K562 (cell line): ENCODE measurements around the gene FXYD4. TPM values are rescaled to one million over a fixed set of nuclear protein-coding genes. Genes with fewer than 3 reads are reported as not detected.
A peak's percentile ranks its signal among the peaks of the same experiment; 100 is the strongest.

Source experiments
- ASH1L ChIP-seq: fragments of 450-650 bp; IDR thresholded peaks from 2 replicates; pipeline ENCODE4 v1.6.1; 2018; ENCODE audit warnings: borderline replicate concordance, mild to moderate bottlenecking, low read depth; ENCODE audit not compliant: partially characterized antibody
- E4F1 ChIP-seq: fragments of 250-450 bp; sonication (Bioruptor Pico); IDR thresholded peaks from 2 replicates; pipeline ENCODE4 v1.5.0; 2021; ENCODE audit warnings: mild to moderate bottlenecking, borderline replicate concordance
- ELF2 ChIP-seq: fragments of 250-450 bp; sonication (Bioruptor Pico); IDR thresholded peaks from 2 replicates; pipeline ENCODE4 v1.5.0; 2021; ENCODE audit warnings: mild to moderate bottlenecking
- GTF2E2 ChIP-seq: fragments of 200-800 bp; sonication (Bioruptor generic); IDR thresholded peaks from 2 replicates; pipeline ENCODE4 v1.6.1; 2016; ENCODE audit warnings: missing genetic modification characterization, missing compliant biosample characterization
- HES1 ChIP-seq: fragments of 450-650 bp; IDR thresholded peaks from 2 replicates; pipeline ENCODE4 v1.6.1; 2016; ENCODE audit warnings: low read depth, mild to moderate bottlenecking, moderate library complexity
- ID3 ChIP-seq, 2 experiments: fragments of 250-450 bp in 1 of 2; fragments of 450-650 bp in 1 of 2; sonication (Bioruptor Pico) in 1 of 2; IDR thresholded peaks; 2 replicates each; pipeline versions ENCODE4 v1.6.1 to v1.8.0; 2016 to 2021; ENCODE audit warnings: mild to moderate bottlenecking in 2 of 2, moderate library complexity in 2 of 2, missing compliant biosample characterization in 1 of 2, missing genetic modification characterization in 1 of 2
- MEIS2 ChIP-seq: fragments of 450-650 bp; IDR thresholded peaks from 2 replicates; pipeline ENCODE4 v1.6.1; 2014; ENCODE audit warnings: mild to moderate bottlenecking; ENCODE audit not compliant: partially characterized antibody
- MYNN ChIP-seq, 2 experiments: sonication (generic); formaldehyde crosslinking in 1 of 2; IDR thresholded peaks; 2 replicates each; pipeline versions ENCODE4 v1.5.0 to v1.6.1; 2016 to 2020; ENCODE audit warnings: antibody characterized with exemption in 1 of 2, missing genetic modification reagents in 1 of 2
- PTRF ChIP-seq: fragments of 450-650 bp; IDR thresholded peaks from 2 replicates; pipeline ENCODE4 v1.6.1; 2016; ENCODE audit warnings: mild to moderate bottlenecking, missing genetic modification characterization, missing compliant biosample characterization
- PYGO2 ChIP-seq: fragments of 450-650 bp; IDR thresholded peaks from 2 replicates; pipeline ENCODE4 v1.6.1; 2016; ENCODE audit warnings: mild to moderate bottlenecking, missing genetic modification characterization, moderate library complexity, missing compliant biosample characterization
- SMAD3 ChIP-seq: fragments of 450-650 bp; formaldehyde crosslinking; conservative IDR thresholded peaks from 2 replicates; pipeline ENCODE4 v1.4.0; 2020; ENCODE audit warnings: mild to moderate bottlenecking
- SP2 ChIP-seq: IDR thresholded peaks from 2 replicates; pipeline ENCODE4 v1.6.1; 2011; ENCODE audit warnings: mild to moderate bottlenecking, low read depth, low read length, moderate library complexity; ENCODE audit not compliant: poor library complexity, severe bottlenecking; ENCODE audit errors: extremely low read depth
- STAG1 ChIP-seq: sonication (generic); formaldehyde crosslinking; IDR thresholded peaks from 2 replicates; pipeline ENCODE4 v1.5.0; 2020; ENCODE audit warnings: missing genetic modification reagents, borderline replicate concordance
- STAT5B ChIP-seq: fragments of 250-450 bp; sonication (Bioruptor Pico); IDR thresholded peaks from 2 replicates; pipeline ENCODE4 v1.8.0; 2021; ENCODE audit warnings: mild to moderate bottlenecking, inconsistent platforms
- ZNF143 ChIP-seq: sonication (generic); formaldehyde crosslinking; IDR thresholded peaks from 2 replicates; pipeline ENCODE4 v1.9.0; 2022; ENCODE audit warnings: mild to moderate bottlenecking, missing genetic modification reagents
- ZNF408 ChIP-seq: fragments of 250-450 bp; sonication (Bioruptor Pico); IDR thresholded peaks from 2 replicates; pipeline ENCODE4 v1.4.0; 2020; ENCODE audit warnings: low read depth, mild to moderate bottlenecking, moderate library complexity
- polyA plus RNA-seq, 8 experiments: library from polyadenylated mRNA; depleted of rRNA in 4 of 8; stranded (reverse) in 5 of 8; unstranded in 3 of 8; fragments of >200 nt; fragmentation: Nextera tagmentation in 2 of 8; fragmentation: Illumina TruSeq in 1 of 8; extraction: Ambion mirVana in 2 of 8; extraction: Trizol in 1 of 8; gene quantifications; 2 replicates each; pipeline versions ENCODE4 v1.2.1 to v1.2.3, GENCODE V29; 2011 to 2014; ENCODE audit warnings: inconsistent platforms in 1 of 8, missing spikeins in 1 of 8
- total RNA-seq, 7 experiments: library from RNA; depleted of rRNA in 6 of 7; stranded (reverse); fragments of >200 nt in 6 of 7; fragmentation: Illumina TruSeq in 2 of 7; extraction: Trizol in 2 of 7; gene quantifications; 2 replicates each; pipeline versions ENCODE4 v1.2.1 to v1.2.3, GENCODE V29; 2011 to 2021; ENCODE audit warnings: low replicate concordance in 1 of 7
- TF ChIP-seq, protein P1 (sequence below): sonication (generic); formaldehyde crosslinking; IDR thresholded peaks from 2 replicates; pipeline ENCODE4 v1.8.0; 2023; ENCODE audit warnings: mild to moderate bottlenecking, missing genetic modification reagents
- TF ChIP-seq, protein P2 (sequence below), 3 experiments: IDR thresholded peaks in 2 of 3; conservative IDR thresholded peaks in 1 of 3; 2 replicates each; pipeline ENCODE4 v1.5.1; 2011 to 2012; ENCODE audit warnings: low read length in 3 of 3, mild to moderate bottlenecking in 3 of 3, control low read depth in 2 of 3, improper control_type of control experiment in 1 of 3, inconsistent platforms in 1 of 3, low read depth in 1 of 3, mixed read lengths in 1 of 3, moderate library complexity in 1 of 3; ENCODE audit not compliant: insufficient read depth in 2 of 3

Gene FXYD4
- total and polyA plus RNA-seq, 9 of the 15 experiments (the other 6 are each of a cell fraction or from before 2014, with no cell fraction given): not detected

DNA sequence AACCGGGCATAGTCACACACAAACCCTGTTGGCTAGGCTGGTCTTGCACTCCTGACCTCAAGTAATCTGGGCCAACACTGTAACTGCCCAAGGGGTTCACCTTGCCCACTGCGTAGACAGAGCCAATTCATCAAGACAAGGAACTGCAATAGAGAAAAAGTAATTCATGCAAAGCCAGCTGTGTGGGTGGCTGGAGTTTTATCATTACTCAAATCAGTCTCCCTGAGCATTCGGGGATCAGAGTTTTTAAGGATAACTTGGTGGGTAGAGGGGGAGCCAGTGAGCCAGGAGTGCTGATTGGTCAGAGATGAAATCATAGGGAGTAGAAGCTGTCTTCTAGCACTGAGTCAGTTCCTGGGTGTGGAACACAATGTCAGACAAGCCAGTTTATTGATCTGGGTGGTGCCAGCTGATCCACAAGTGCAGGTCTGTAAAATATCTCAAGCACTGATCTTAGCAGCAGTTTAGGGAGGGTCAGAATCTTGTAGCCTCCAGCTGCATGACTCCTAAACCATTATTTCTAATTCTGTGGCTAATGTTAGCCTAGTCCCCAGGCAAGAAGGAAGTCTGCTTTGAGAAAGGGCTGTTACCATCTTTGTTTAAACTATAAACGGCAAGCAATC lies 15.6 kb upstream of the FXYD4 start (continued):
- no peak for TF ChIP-seq E4F1
- no peak for TF ChIP-seq ZNF143 (CRISPR knock-in tag)
- TF ChIP-seq STAT5B (CRISPR knock-in tag): no peak
- no peak for TF ChIP-seq MYNN (IDR thresholded peaks at IDR 0.05)
- TF ChIP-seq MYNN (CRISPR knock-in tag; IDR thresholded peaks at IDR 0.05): no peak
- peak; percentile 26 for TF ChIP-seq MEIS2
- no peak for TF ChIP-seq HES1
- TF ChIP-seq SMAD3 (CRISPR knock-in tag): no peak
- TF ChIP-seq, protein P1, sequence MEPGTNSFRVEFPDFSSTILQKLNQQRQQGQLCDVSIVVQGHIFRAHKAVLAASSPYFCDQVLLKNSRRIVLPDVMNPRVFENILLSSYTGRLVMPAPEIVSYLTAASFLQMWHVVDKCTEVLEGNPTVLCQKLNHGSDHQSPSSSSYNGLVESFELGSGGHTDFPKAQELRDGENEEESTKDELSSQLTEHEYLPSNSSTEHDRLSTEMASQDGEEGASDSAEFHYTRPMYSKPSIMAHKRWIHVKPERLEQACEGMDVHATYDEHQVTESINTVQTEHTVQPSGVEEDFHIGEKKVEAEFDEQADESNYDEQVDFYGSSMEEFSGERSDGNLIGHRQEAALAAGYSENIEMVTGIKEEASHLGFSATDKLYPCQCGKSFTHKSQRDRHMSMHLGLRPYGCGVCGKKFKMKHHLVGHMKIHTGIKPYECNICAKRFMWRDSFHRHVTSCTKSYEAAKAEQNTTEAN (CRISPR knock-in tag): no peak
- no peak for TF ChIP-seq SP2
- no peak for TF ChIP-seq ID3 (CRISPR knock-in tag; IDR thresholded peaks at IDR 0.05)
- no peak for TF ChIP-seq ID3 (tag; IDR thresholded peaks at IDR 0.05)
- TF ChIP-seq GTF2E2 (tag): no peak
- no peak for TF ChIP-seq PTRF (tag)
- TF ChIP-seq ZNF408 (CRISPR knock-in tag): no peak
- TF ChIP-seq ASH1L: no peak
- TF ChIP-seq, protein P2, sequence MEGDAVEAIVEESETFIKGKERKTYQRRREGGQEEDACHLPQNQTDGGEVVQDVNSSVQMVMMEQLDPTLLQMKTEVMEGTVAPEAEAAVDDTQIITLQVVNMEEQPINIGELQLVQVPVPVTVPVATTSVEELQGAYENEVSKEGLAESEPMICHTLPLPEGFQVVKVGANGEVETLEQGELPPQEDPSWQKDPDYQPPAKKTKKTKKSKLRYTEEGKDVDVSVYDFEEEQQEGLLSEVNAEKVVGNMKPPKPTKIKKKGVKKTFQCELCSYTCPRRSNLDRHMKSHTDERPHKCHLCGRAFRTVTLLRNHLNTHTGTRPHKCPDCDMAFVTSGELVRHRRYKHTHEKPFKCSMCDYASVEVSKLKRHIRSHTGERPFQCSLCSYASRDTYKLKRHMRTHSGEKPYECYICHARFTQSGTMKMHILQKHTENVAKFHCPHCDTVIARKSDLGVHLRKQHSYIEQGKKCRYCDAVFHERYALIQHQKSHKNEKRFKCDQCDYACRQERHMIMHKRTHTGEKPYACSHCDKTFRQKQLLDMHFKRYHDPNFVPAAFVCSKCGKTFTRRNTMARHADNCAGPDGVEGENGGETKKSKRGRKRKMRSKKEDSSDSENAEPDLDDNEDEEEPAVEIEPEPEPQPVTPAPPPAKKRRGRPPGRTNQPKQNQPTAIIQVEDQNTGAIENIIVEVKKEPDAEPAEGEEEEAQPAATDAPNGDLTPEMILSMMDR (IDR thresholded peaks at IDR 0.05 in 2 of 3, conservative IDR thresholded peaks at IDR 0.05 in 1 of 3; ENCODE audit: insufficient read depth in 2 of 3, low read depth in 1 of 3, low read length in 3 of 3): no peak
- TF ChIP-seq ELF2 (CRISPR knock-in tag): peak; percentile 56; the same call in 1 of the 2 replicates
- no peak for TF ChIP-seq PYGO2 (tag)
- no peak for TF ChIP-seq STAG1 (CRISPR knock-in tag)
